HepG2 (cell line): Measurements from ENCODE around the gene QSOX2. TPM values are rescaled to one million over a fixed set of nuclear protein-coding genes. Genes with fewer than 3 reads are reported as not detected.

Experiments
- ATAC-seq: fragments of 200-7000 bp; cut with Tn5 transposase; 3 replicates; pipeline ENCODE4 v1.9.1; 2020; ENCODE audit warnings: mild to moderate bottlenecking, moderate library complexity
- BruUV-seq: library from RNA; stranded (reverse); fragments of 400-500 nt; replicated peaks from 2 replicates; lab custom pipeline; 2021; lab: Mats Ljungman, UMichigan
- CTCF ChIA-PET: fragments of 300-600 bp; formaldehyde crosslinking; extraction: SDS; loops from one replicate; lab custom pipeline; 2021; ENCODE audit warnings: low total read pairs, inconsistent platforms, low intra/inter-chr PET ratio; lab: Yijun Ruan, JAX
- POLR2A ChIA-PET: fragments of 350-600 bp; sonication (Branson Sonifier 250); formaldehyde crosslinking; loops from one replicate; lab custom pipeline; 2020; ENCODE audit warnings: antibody characterized with exemption, inconsistent platforms; lab: Yijun Ruan, JAX
- DNase-seq: peaks from one replicate; pipeline ENCODE4 v3.0.0-alpha.2; 2015; ENCODE audit warnings: low spot score
- FAIRE-seq: peaks from 3 replicates; lab custom pipeline; 2011; peaks lifted over from hg19 to GRCh38; lab: Jason Lieb, UNC
- H2AFZ ChIP-seq: one replicate; pipeline ENCODE4 v1.6.1; 2011; ENCODE audit warnings: low read length, inconsistent platforms
- H3K27ac ChIP-seq: fragments of 300-600 bp; 3 replicates; pipeline ENCODE4 v1.8.0; 2011; ENCODE audit warnings: mixed run types, mild to moderate bottlenecking, mixed read lengths, low read length, inconsistent platforms; ENCODE audit not compliant: insufficient read depth; ENCODE audit errors: extremely low read length
- H3K27me3 ChIP-seq, 2 experiments: fragments of 200-600 bp in 1 of 2; 2 replicates in 1 of 2; 3 replicates in 1 of 2; pipeline versions ENCODE4 v1.6.0 to v1.8.0; 2011; ENCODE audit warnings: low read length in 2 of 2, mild to moderate bottlenecking in 2 of 2, moderate library complexity in 2 of 2, inconsistent platforms in 1 of 2; ENCODE audit not compliant: insufficient read depth in 2 of 2, control insufficient read depth in 1 of 2
- H3K36me3 ChIP-seq, 2 experiments: fragments of 200-600 bp in 1 of 2; replicated peaks in 1 of 2; 2 replicates in 1 of 2; 3 replicates in 1 of 2; pipeline versions ENCODE4 v1.5.1 to v1.8.0; 2011; ENCODE audit warnings: low read length in 2 of 2, inconsistent platforms in 1 of 2; ENCODE audit not compliant: insufficient read depth in 2 of 2, control insufficient read depth in 1 of 2
- H3K4me1 ChIP-seq: 2 replicates; pipeline ENCODE4 v1.5.1; 2012; ENCODE audit warnings: low read length, inconsistent platforms; ENCODE audit not compliant: insufficient read depth
- H3K4me2 ChIP-seq: 2 replicates; pipeline ENCODE4 v1.6.0; 2011; ENCODE audit warnings: low read depth, low read length, inconsistent platforms
- H3K4me3 ChIP-seq, 3 experiments: fragments of 200-600 bp in 1 of 3; sonication (generic), shearing (Covaris generic) in 1 of 3; replicated peaks in 1 of 3; 2 replicates each; pipeline ENCODE4 v1.5.1; 2011 to 2016; ENCODE audit warnings: low read length in 3 of 3, inconsistent platforms in 2 of 3, low read depth in 2 of 3, mild to moderate bottlenecking in 2 of 3, control low read depth in 1 of 3, mixed read lengths in 1 of 3; ENCODE audit not compliant: insufficient read depth in 1 of 3
- H3K79me2 ChIP-seq: one replicate; pipeline ENCODE4 v1.6.1; 2011; ENCODE audit warnings: low read length, inconsistent platforms; ENCODE audit not compliant: insufficient read depth
- H3K9ac ChIP-seq: 2 replicates; pipeline ENCODE4 v1.6.0; 2011; ENCODE audit warnings: mild to moderate bottlenecking, low read depth, low read length, inconsistent platforms; ENCODE audit not compliant: insufficient read depth
- H3K9me3 ChIP-seq: 2 replicates; pipeline ENCODE4 v1.5.1; 2012; ENCODE audit warnings: mild to moderate bottlenecking, low read length
- H4K20me1 ChIP-seq: 2 replicates; pipeline ENCODE4 v1.6.0; 2011; ENCODE audit warnings: inconsistent platforms, mild to moderate bottlenecking, low read length, moderate library complexity; ENCODE audit not compliant: insufficient read depth
- ATAD3A ChIP-seq: sonication (generic); formaldehyde crosslinking; IDR thresholded peaks from 2 replicates; pipeline ENCODE4 v1.4.0; 2020; ENCODE audit warnings: missing genetic modification reagents
- KDM4B ChIP-seq: sonication (generic); formaldehyde crosslinking; IDR thresholded peaks from 2 replicates; pipeline ENCODE4 v1.4.0; 2020; ENCODE audit warnings: missing genetic modification reagents
- KLF15 ChIP-seq: sonication (generic); formaldehyde crosslinking; IDR thresholded peaks from 2 replicates; pipeline ENCODE4 v1.8.1; 2023; ENCODE audit warnings: borderline replicate concordance, mild to moderate bottlenecking, inconsistent platforms, missing genetic modification reagents, mixed read lengths
- KMT2B ChIP-seq: IDR thresholded peaks from 2 replicates; pipeline ENCODE4 v1.6.1; 2016; ENCODE audit warnings: missing genetic modification reagents, missing compliant biosample characterization
- MED8 ChIP-seq: sonication (generic); formaldehyde crosslinking; IDR thresholded peaks from 2 replicates; pipeline ENCODE4 v1.8.1; 2023; ENCODE audit warnings: mild to moderate bottlenecking, missing genetic modification reagents; ENCODE audit not compliant: insufficient replicate concordance
- NR3C1 ChIP-seq: sonication (generic); formaldehyde crosslinking; IDR thresholded peaks from 2 replicates; pipeline ENCODE4 v1.4.0; 2020; ENCODE audit warnings: missing genetic modification reagents
- RFX5 ChIP-seq: IDR thresholded peaks from 2 replicates; pipeline ENCODE4 v1.6.1; 2011; ENCODE audit warnings: low read depth, low read length, improper control_type of control experiment
- ZBTB40 ChIP-seq, 2 experiments: fragments of 450-650 bp in 1 of 2; sonication (generic) in 1 of 2; formaldehyde crosslinking in 1 of 2; IDR thresholded peaks; 2 replicates each; pipeline versions ENCODE4 v1.6.1 to v1.8.0; 2016 to 2022; ENCODE audit warnings: antibody characterized with exemption in 1 of 2, mild to moderate bottlenecking in 1 of 2, missing genetic modification reagents in 1 of 2
- ZNF563 ChIP-seq: sonication (generic); formaldehyde crosslinking; IDR thresholded peaks from 2 replicates; pipeline ENCODE4 v1.8.0; 2022; ENCODE audit warnings: mild to moderate bottlenecking, moderate library complexity, missing genetic modification reagents
- ZNF691 ChIP-seq: sonication (generic); formaldehyde crosslinking; IDR thresholded peaks from 2 replicates; pipeline ENCODE4 v1.4.0; 2020; ENCODE audit warnings: missing genetic modification reagents, low read depth, mild to moderate bottlenecking, borderline replicate concordance
- ZNF839 ChIP-seq: sonication (generic); formaldehyde crosslinking; IDR thresholded peaks from 2 replicates; pipeline ENCODE4 v1.4.0; 2020; ENCODE audit warnings: missing genetic modification reagents, mild to moderate bottlenecking, borderline replicate concordance
- ZNF891 ChIP-seq: sonication (generic); formaldehyde crosslinking; IDR thresholded peaks from 2 replicates; pipeline ENCODE4 v1.5.0; 2020; ENCODE audit warnings: mild to moderate bottlenecking, missing genetic modification reagents
- WGBS: methylation state at CpG from one replicate; pipeline ENCODE4 v1.1.6; 2017; ENCODE audit warnings: low lambda C conversion rate; 5-methylcytosine and 5-hydroxymethylcytosine counted together
- in situ Hi-C: cut with HindIII; loops from 2 replicates; pipeline ENCODE4 v1.10.0; 2017; ENCODE audit warnings: low pct_unique_long_range_greater_than_20kb; ENCODE audit not compliant: extremely low pct_ligation_motif_present
- intact Hi-C: fragments of 100-400 bp; cut with micrococcal nuclease; formaldehyde crosslinking; loops from one replicate; pipeline ENCODE4 v1.10.0; 2022; ENCODE audit not compliant: unreplicated experiment
- polyA plus RNA-seq, 8 experiments: library from polyadenylated mRNA; depleted of rRNA in 3 of 8; stranded (reverse) in 7 of 8; unstranded in 1 of 8; fragments of >200 nt; fragmentation: Illumina TruSeq in 4 of 8; extraction: Trizol in 4 of 8; gene quantifications; 2 replicates each; pipeline versions ENCODE4 v1.2.1 to v1.2.3, GENCODE V29; 2011 to 2016; ENCODE audit warnings: low read depth in 4 of 8, missing spikeins in 1 of 8, mixed read lengths in 1 of 8; ENCODE audit not compliant: insufficient read depth in 1 of 8
- total RNA-seq, 5 experiments: library from RNA; depleted of rRNA; stranded (reverse); fragments of >200 nt; fragmentation: Illumina TruSeq; extraction: Trizol; gene quantifications; 2 replicates each; pipeline ENCODE4 v1.2.3, GENCODE V29; 2016; ENCODE audit warnings: low read depth in 1 of 5

The QSOX2 gene
- total and polyA plus RNA-seq, 2 of the 13 experiments (the other 11 are each of a cell fraction or from before 2014, with no cell fraction given), result 27.1 to 42.1 TPM

- H3K4me2 ChIP-seq, result no peak overlapping the region
- no peak overlapping the region for H3K9ac ChIP-seq
- WGBS, result no CpG with 5 or more reads among the region's 4 CpGs
- no peaks in the 10 kb centered on the region for H4K20me1 ChIP-seq
- no peak for FAIRE-seq
- ATAC-seq, result no peak
- H3K4me3 ChIP-seq, result no peak overlapping the region
- no peaks in the 10 kb centered on the region for H3K36me3 ChIP-seq
- BruUV-seq, result no TSS peak
- H3K4me1 ChIP-seq, result peaks cover 28% of the 10 kb centered on the region
- peaks cover 26 to 92% of the 10 kb centered on the region in 2 experiments for H3K27me3 ChIP-seq
- H3K27ac ChIP-seq, result no peak overlapping the region
- no peak for DNase-seq
- no peak overlapping the region for H2AFZ ChIP-seq
- H3K9me3 ChIP-seq, result no peaks in the 10 kb centered on the region
- intact Hi-C loops, result no loop called here
- ChIA-PET CTCF (no interaction called here), POLR2A (no interaction called here)
- H3K79me2 ChIP-seq, result no peaks in the 10 kb centered on the region
- in situ Hi-C loops, result loop anchor here (25.0 kb wide), 1 partner anchor 272 kb away; no protein-coding TSS in a partner anchor
- TF ChIP-seq ZNF563 (CRISPR knock-in tag) (no peak), ZBTB40 (IDR thresholded peaks at IDR 0.05) (no peak), ZBTB40 (CRISPR knock-in tag; IDR thresholded peaks at IDR 0.05) (no peak), KMT2B (CRISPR knock-in tag) (no peak), ATAD3A (CRISPR knock-in tag) (no peak), ZNF891 (CRISPR knock-in tag) (no peak), MED8 (CRISPR knock-in tag) (no peak), KLF15 (CRISPR knock-in tag) (no peak), ZNF691 (no peak), RFX5 (no peak), KDM4B (CRISPR knock-in tag) (no peak), NR3C1 (CRISPR knock-in tag) (no peak), ZNF839 (CRISPR knock-in tag) (no peak)
These were observed 13.9 kb upstream of the QSOX2 start for GRCh38 chr9:136259517-136259813.
